Prostate gland (tissue), 2 donors: ENCODE data around the gene WHRN. TPM values are rescaled to one million over a fixed set of nuclear protein-coding genes. Genes with fewer than 3 reads are reported as not detected.

ENCODE experiments used
- DNase-seq: peaks from one replicate; pipeline ENCODE4 v3.0.0-alpha.2; 2019; ENCODE audit warnings: low spot score
- H3K27ac ChIP-seq, 2 donors: fragments of 200-600 bp; sonication (generic); 2 replicates each; pipeline ENCODE4 v1.5.1; 2017 to 2019
- H3K27me3 ChIP-seq: fragments of 200-600 bp; sonication (generic); replicated peaks from 2 replicates; pipeline ENCODE4 v1.5.1; 2019; ENCODE audit not compliant: insufficient read depth
- H3K36me3 ChIP-seq, 2 donors: fragments of 200-600 bp; sonication (generic); 1 replicate in 1 of 2; 2 replicates in 1 of 2; pipeline versions ENCODE4 v1.5.1 to v1.8.1; 2017 to 2019
- H3K4me1 ChIP-seq: fragments of 200-600 bp; sonication (generic); replicated peaks from 2 replicates; pipeline ENCODE4 v1.5.1; 2019
- H3K4me3 ChIP-seq, 2 donors: fragments of 200-600 bp; sonication (generic); 2 replicates each; pipeline ENCODE4 v1.5.1; 2017 to 2019
- H3K9me3 ChIP-seq: fragments of 200-600 bp; sonication (generic); 2 replicates; pipeline ENCODE4 v1.5.1; 2017
- CTCF ChIP-seq, 4 experiments: fragments of 200-600 bp in 2 of 4; fragments of 450-650 bp in 2 of 4; sonication (generic) in 2 of 4; IDR thresholded peaks; 1 replicate in 3 of 4; 2 replicates in 1 of 4; pipeline ENCODE4 v1.5.1; 2016 to 2019; ENCODE audit warnings: antibody characterized with exemption in 4 of 4, mild to moderate bottlenecking in 2 of 4, moderate library complexity in 2 of 4
- POLR2A ChIP-seq: fragments of 450-650 bp; IDR thresholded peaks from one replicate; pipeline ENCODE4 v1.6.1; 2016; ENCODE audit warnings: antibody characterized with exemption, mild to moderate bottlenecking
- POLR2AphosphoS5 ChIP-seq: sonication (generic); formaldehyde crosslinking; IDR thresholded peaks from one replicate; pipeline ENCODE4 v1.6.1; 2017; ENCODE audit warnings: antibody characterized with exemption
- WGBS: methylation state at CpG from one replicate; pipeline ENCODE4 v1.1.5; 2018; 5-methylcytosine and 5-hydroxymethylcytosine counted together
- intact Hi-C: fragments of 100-400 bp; cut with DNase I; formaldehyde crosslinking; loops from one replicate; pipeline ENCODE4 v1.14.2; 2022
- total RNA-seq, 2 donors: library from RNA; depleted of rRNA; stranded (reverse); fragments of >200 nt; gene quantifications; one replicate each; pipeline ENCODE4 v1.1.0, GENCODE V29; 2016

WHRN gene
- total RNA-seq, 2 donors from 2014 or later: 13.8 to 102 TPM

- no peaks in the 10 kb centered on the region for H3K9me3 ChIP-seq
- no peaks in the 10 kb centered on the region for H3K36me3 ChIP-seq
- TF ChIP-seq CTCF (IDR thresholded peaks at IDR 0.05) (no peak), POLR2AphosphoS5 (no peak), POLR2A (no peak)
- H3K4me1 ChIP-seq: no peaks in the 10 kb centered on the region
- no peak overlapping the region for H3K27ac ChIP-seq
- WGBS: 60% methylated on average over 7 of the region's 7 CpGs
- no peak for DNase-seq
- no peak overlapping the region for H3K4me3 ChIP-seq
- intact Hi-C loops: no loop called here
- H3K27me3 ChIP-seq: no peaks in the 10 kb centered on the region
These were observed 11.6 kb upstream of the WHRN start for GRCh38 chr9:114516913-114517312.

DNA sequence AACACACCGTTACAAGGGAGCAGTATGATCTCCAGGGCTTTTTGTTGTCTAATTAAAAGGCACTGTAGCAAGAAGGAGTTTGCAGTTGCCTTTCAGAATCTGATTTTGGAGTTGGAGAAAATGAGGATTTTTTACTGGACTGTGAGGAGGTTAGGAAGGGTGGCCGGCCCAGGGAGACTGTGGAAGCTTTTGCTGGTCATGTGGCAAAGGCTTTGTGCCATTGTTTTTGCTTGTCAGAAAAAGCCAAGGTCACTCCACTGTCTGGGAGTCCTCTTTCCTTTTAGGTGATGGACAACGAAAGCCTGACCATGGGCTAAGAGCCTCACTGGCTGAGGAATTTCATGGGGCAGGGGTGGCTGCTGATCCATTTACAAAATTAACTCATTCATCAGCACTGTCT is 10.3 kb upstream of the WHRN start:
- no peak overlapping the region for H3K27ac ChIP-seq
- no peaks in the 10 kb centered on the region for H3K4me1 ChIP-seq
- no peak overlapping the region for H3K4me3 ChIP-seq
- WGBS: 69% methylated on average over 3 of the region's 3 CpGs
- no peak for TF ChIP-seq POLR2A
- TF ChIP-seq POLR2AphosphoS5: no peak
- no peak for TF ChIP-seq CTCF (IDR thresholded peaks at IDR 0.05)
- no peaks in the 10 kb centered on the region for H3K27me3 ChIP-seq
- no peak for DNase-seq
- no peaks in the 10 kb centered on the region for H3K9me3 ChIP-seq
- intact Hi-C loops: no loop called here
- no peaks in the 10 kb centered on the region for H3K36me3 ChIP-seq

DNA sequence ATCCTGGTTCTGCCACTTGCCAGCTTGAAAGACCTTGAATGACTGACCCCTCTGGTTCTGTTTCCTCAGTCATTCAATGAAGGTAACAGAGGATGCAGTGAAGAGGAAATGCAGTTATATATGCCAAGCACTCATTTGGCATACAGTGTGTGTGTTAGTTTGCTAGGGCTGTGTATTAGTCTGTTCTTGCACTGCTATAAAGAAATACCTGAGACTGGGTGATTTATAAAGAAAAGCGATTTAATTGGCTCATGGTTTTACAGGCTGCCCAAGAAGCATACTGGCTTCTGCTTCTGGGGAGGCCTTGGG is 8.6 kb upstream of the WHRN start:
- Histone ChIP-seq H3K9me3 (no peaks in the 10 kb centered on the region), H3K27me3 (no peaks in the 10 kb centered on the region), H3K4me3 (no peak overlapping the region), H3K4me1 (no peaks in the 10 kb centered on the region), H3K27ac (no peak overlapping the region), H3K36me3 (no peaks in the 10 kb centered on the region)
- 32% methylated on average over 1 of the region's 1 CpG for WGBS
- no peak for TF ChIP-seq POLR2AphosphoS5
- TF ChIP-seq POLR2A: no peak
- no peak for TF ChIP-seq CTCF (IDR thresholded peaks at IDR 0.05)
- DNase-seq: no peak
- intact Hi-C loops: no loop called here

DNA sequence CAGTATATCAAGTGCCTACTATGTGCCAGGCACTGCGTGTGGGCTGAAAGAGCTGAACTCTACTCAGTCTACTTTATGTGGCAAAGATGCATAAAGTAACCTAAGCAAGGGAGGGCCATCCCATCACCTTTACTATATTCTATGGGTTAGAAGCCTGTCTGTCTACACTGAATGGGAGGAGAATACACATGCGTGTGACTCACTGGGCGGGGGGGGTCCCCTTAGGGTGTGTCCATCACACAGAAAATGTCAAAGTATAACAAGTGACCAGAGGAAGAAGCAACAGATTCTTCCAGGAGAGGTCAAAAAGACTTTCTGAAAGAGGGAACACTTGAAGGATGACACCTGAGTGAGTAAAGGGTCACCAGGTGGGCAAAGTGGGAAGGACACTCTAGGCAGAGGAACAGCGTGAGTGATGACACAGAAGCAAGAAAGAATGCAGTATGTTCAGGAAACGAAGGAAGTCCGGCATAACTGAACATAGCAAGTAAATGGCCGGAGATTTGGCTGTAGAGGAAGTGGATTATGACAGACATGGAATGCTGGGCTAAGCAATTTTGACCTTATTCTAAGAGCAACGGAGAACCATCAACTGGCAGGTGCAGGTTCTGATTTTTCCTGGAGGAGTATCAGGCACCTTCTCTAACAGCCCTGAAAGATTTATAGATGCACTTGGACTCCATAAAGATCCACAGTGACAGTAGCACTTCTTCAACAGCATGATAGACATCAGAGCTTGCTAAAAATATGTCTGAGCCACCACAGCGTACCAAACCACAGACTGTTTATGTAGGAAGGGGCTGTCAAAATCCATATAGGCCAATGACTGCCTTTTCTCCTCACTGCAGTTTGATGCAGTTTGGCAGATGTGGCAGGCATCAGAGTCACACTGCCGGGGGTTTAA is 8.0 kb upstream of the WHRN start:
- TF ChIP-seq POLR2A: no peak
- TF ChIP-seq CTCF (IDR thresholded peaks at IDR 0.05): no peak
- TF ChIP-seq POLR2AphosphoS5: no peak
- Histone ChIP-seq H3K4me3 (no peak overlapping the region), H3K27ac (no peak overlapping the region), H3K9me3 (no peaks in the 10 kb centered on the region), H3K4me1 (no peaks in the 10 kb centered on the region), H3K36me3 (no peaks in the 10 kb centered on the region), H3K27me3 (no peaks in the 10 kb centered on the region)
- DNase-seq: no peak
- 85% methylated on average over 10 of the region's 10 CpGs for WGBS
- intact Hi-C loops: no loop called here
